HG02840 (cell line): ENCODE results near the gene KRT77.

Experiments
- ATAC-seq: cut with Tn5 transposase; IDR thresholded peaks from one replicate; pipeline ENCODE4 v1.9.1; 2021; ENCODE audit warnings: mild to moderate bottlenecking, moderate library complexity, moderate number of reproducible peaks; ENCODE audit not compliant: unreplicated experiment, low FRiP score

Gene KRT77

GRCh38 chr12:52659395-52659794, 43.9 kb downstream of the KRT77 start:
- no peak for ATAC-seq

- no peak for ATAC-seq
Observed at GRCh38 chr12:52658196-52658595, 45.1 kb downstream of the KRT77 start.

- ATAC-seq = no peak
Observed at GRCh38 chr12:52657250-52657902, 45.9 kb downstream of the KRT77 start.

GRCh38 chr12:52656616-52657015, 46.7 kb downstream of the KRT77 start:
- no peak for ATAC-seq

- ATAC-seq = no peak
Observed at GRCh38 chr12:52655720-52656124, 47.6 kb downstream of the KRT77 start.

- ATAC-seq = no peak
Observed at GRCh38 chr12:52655251-52655650, 48.1 kb downstream of the KRT77 start.

- no peak for ATAC-seq
Observed at GRCh38 chr12:52651726-52652261, 51.5 kb downstream of the KRT77 start, which contains the start of gene KRT2. Gene KRT2, minus strand, starts transcription at chr12:52652211. Its CDS starts 69 bp downstream, at chr12:52652142.

- ATAC-seq = no peak
Observed at GRCh38 chr12:52650520-52651081, 52.7 kb downstream of the KRT77 start.

- no peak for ATAC-seq
Observed at GRCh38 chr12:52649066-52649465, 54.3 kb downstream of the KRT77 start.

- no peak for ATAC-seq
Observed at GRCh38 chr12:52648012-52648550, 55.2 kb downstream of the KRT77 start.

GRCh38 chr12:52647601-52648000, 55.7 kb downstream of the KRT77 start:
- ATAC-seq = no peak

- ATAC-seq = no peak
Observed at GRCh38 chr12:52646613-52647012, 56.7 kb downstream of the KRT77 start.

- ATAC-seq = no peak
Observed at GRCh38 chr12:52645982-52646381, 57.3 kb downstream of the KRT77 start.

GRCh38 chr12:52645120-52645761, 58.1 kb downstream of the KRT77 start:
- no peak for ATAC-seq

- no peak for ATAC-seq
Observed at GRCh38 chr12:52644078-52644415, 59.3 kb downstream of the KRT77 start.

- no peak for ATAC-seq
Observed at GRCh38 chr12:52643233-52644077, 59.9 kb downstream of the KRT77 start.

GRCh38 chr12:52641468-52641867, 61.9 kb downstream of the KRT77 start:
- ATAC-seq = no peak
